ACHN (cell line): Measurements from ENCODE around the gene PLA2G4E.

ENCODE experiments used
- DNase-seq: peaks from one replicate; pipeline ENCODE4 v3.0.0-alpha.2; 2015
- in situ Hi-C: cut with HindIII; loops from 2 replicates; pipeline ENCODE4 v1.10.0; 2017; ENCODE audit warnings: low sequenced_read_pairs, low pct_ligation_motif_present, low pct_unique_long_range_greater_than_20kb

PLA2G4E gene

DNA sequence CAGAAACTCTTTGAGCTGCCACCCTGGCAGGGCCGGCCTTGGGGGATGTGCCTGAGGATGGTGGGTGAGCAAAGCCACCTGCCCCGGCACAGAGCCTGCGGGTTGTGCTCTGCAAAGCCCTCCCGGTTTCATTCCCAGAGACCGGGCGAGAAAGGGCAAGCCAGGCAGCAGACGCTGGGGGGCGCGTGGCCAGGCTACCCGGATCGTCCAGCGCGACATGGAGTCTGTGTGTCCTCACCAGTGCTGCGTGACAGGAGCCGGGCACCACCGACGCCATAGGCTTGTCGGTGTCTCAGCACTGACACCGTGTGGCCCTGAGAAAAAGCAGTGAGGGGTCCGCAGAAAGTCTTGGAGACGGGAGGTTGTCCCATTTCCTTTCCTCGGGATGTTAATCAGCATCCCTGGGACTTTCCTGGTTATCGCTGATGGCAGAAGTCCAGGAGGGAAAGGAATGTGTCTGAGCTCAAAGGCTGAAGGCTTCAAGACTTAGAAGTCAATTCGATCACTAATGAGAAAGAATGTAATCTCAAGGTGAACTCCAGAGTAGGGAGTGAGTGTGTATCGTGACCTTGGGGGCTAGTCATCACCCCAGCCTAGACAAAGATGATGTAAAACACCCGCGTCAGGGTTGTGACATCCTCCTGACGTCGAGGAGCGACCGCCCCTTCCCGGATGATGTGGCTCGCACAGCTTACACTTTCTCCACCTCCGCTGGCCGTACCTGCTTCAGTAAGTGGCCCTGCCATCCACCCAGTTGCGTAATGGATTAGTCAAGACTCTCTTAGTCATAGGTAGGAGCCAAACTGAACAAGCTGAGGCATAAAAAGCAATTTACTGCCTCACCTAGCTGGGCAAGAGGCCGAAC, 36.3 kb upstream of the PLA2G4E start:
- in situ Hi-C loops: no loop called here
- DNase-seq: peak; percentile 80

GRCh38 chr15:42053914-42054313, 33.1 kb upstream of the PLA2G4E start:
- in situ Hi-C loops: no loop called here
- DNase-seq: no peak

DNA sequence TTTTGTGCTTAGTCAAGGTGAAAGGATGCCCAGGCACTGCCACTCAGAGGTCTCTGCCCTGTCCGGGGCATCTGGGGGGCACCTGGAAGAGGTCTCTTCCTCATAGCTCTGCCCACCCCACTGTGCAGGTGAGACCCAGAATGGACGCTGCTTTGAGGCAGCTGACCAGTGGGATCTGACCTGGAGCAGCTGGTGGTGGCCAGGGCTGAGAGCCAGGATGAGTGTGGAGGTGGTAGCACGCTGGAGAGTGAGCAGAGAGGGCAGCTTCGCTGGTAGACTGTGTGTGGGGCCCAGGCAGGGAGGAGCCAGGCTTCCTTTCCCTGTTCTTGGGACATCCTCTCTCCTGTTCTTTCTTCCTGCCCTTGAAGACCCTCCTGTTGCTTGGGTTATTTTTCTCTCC, 32.2 kb upstream of the PLA2G4E start:
- in situ Hi-C loops: no loop called here
- DNase-seq: no peak

DNA sequence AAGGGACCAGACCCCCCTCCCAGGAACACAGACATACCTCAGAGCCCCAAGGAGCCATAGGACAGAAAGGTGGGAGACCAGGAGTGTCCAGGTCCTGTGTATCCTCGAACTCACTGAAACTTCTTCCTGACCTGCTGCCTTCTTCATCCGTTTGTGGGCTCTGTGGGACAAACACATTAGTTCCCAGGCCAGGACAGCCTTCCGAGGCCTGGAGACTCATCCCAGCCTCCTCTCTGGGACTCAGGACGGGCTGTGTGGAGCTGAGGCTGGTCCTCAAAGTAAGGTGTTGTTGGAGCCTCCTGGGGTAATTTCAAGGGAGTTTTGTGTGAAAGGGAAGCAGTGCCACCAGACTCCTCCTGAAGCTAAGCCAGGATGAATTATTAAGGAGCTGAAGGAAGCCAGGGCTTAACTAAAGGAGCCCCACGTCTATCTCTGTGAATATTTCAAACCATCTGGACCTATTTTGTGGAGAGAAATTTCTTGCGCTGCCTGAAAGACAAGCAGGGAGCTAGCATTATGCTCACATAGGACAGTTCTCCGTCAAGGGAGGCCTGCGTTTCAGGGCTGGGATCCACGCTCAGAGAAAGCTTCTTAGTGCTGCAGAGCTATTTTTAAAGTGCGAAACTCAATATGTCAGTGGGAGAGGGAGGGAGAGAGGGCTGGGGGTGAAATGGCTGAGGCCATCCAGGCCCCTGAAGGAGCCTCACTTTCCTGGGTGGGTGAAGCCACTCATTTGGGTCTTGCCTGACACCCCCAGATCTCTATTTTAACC, 29.8 kb upstream of the PLA2G4E start:
- DNase-seq: no peak
- in situ Hi-C loops: no loop called here

GRCh38 chr15:42048821-42049200, 28.0 kb upstream of the PLA2G4E start:
- no peak for DNase-seq
- in situ Hi-C loops: no loop called here

DNA sequence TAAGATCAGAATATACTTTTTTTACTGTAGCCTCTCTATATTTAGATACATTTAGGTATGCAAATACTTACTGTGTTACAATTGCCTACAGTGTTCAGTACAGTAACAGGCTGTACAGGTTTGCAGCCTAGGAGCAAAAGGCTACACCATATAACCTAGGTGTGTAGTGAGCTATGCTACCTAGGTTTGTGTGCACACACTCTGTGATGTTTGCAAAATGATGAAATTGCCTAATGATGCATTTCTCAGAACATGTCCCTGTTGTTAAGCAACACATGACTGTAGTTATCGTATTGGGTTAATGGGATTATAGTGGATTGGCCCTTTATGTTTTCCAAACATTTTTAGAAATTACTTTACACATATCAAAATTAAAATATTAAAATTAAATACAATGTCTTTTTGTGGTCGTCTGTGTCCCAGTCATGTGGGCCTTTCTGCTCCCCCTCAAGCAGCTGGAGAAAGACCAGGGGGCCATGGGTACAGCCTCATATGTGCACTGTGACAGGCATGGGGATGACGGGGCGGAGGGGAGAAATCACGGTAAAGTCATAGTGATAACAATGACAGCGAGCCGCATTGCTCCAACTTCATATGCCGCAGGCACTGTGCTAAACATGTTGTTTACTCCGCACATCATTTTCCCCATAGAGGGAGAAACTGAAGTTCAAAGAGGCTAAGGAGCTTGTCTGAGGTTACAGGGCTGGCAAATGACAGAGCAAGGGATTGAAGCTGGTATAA, 27.4 kb upstream of the PLA2G4E start:
- DNase-seq: no peak
- in situ Hi-C loops: no loop called here

DNA sequence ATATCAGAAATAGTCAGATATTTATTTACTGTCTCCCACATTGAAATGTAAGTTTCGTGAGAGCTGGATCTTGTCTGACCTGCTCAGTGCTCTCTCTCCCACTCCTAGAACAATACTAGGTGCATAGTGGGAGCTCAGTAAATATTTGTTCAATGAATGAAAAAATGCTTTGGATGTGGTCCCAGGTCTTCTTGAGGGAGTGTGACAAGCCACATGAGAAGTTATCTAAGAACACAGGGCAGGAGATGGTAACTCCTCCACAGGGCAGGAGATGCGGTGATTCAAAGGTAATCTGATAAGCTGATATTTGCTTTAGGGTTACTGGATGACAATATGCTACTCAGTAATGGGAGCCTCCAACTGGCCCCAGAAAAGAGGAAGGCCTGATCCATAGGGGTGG, 25.8 kb upstream of the PLA2G4E start:
- no peak for DNase-seq
- in situ Hi-C loops: no loop called here

GRCh38 chr15:42045211-42045615, 24.4 kb upstream of the PLA2G4E start:
- no peak for DNase-seq
- in situ Hi-C loops: no loop called here

- DNase-seq: no peak
- in situ Hi-C loops: no loop called here
Observed at GRCh38 chr15:42042602-42043400, 22.0 kb upstream of the PLA2G4E start.

GRCh38 chr15:42038401-42038800, 17.6 kb upstream of the PLA2G4E start:
- in situ Hi-C loops: no loop called here
- no peak for DNase-seq

- in situ Hi-C loops: no loop called here
- no peak for DNase-seq
Observed at GRCh38 chr15:42037656-42038055, 16.8 kb upstream of the PLA2G4E start.

GRCh38 chr15:42036966-42037365, 16.1 kb upstream of the PLA2G4E start:
- no peak for DNase-seq
- in situ Hi-C loops: no loop called here

- DNase-seq: no peak
- in situ Hi-C loops: no loop called here
Observed at GRCh38 chr15:42036112-42036905, 15.5 kb upstream of the PLA2G4E start.

DNA sequence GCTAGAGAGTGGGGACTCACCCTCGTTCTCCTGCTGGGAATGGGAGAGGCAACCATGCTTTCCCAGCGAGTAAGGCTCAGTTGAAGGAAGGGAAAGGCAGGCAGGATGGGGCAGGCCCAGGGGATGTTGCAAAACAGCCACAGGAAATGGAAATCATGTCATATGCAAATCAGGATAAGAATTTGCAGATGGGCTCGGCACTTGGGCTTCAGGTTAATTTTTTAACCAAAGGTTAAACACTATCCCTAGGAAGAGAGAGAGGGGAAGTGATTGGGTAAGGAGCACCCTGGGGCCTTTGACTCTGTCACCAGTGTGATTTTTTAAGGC, 14.6 kb upstream of the PLA2G4E start:
- in situ Hi-C loops: no loop called here
- DNase-seq: peak; percentile 1

- in situ Hi-C loops: no loop called here
- DNase-seq: no peak
Observed at GRCh38 chr15:42034628-42035434, 14.0 kb upstream of the PLA2G4E start.

GRCh38 chr15:42033214-42033873, 12.5 kb upstream of the PLA2G4E start:
- in situ Hi-C loops: no loop called here
- DNase-seq: no peak
